GM20000 (cell line): ENCODE results near the gene CHD6.

Experiments
- DNase-seq: peaks from one replicate; pipeline ENCODE4 v3.0.0; 2012; ENCODE audit warnings: low spot score
- CTCF ChIP-seq: IDR thresholded peaks from 2 replicates; pipeline ENCODE4 v1.5.1; 2012; ENCODE audit warnings: mild to moderate bottlenecking, control low read depth; ENCODE audit errors: extremely low read depth, missing control alignments

CHD6 gene

GRCh38 chr20:41353530-41353929, 264.6 kb downstream of the CHD6 start:
- DNase-seq = no peak
- no peak for TF ChIP-seq CTCF

DNA sequence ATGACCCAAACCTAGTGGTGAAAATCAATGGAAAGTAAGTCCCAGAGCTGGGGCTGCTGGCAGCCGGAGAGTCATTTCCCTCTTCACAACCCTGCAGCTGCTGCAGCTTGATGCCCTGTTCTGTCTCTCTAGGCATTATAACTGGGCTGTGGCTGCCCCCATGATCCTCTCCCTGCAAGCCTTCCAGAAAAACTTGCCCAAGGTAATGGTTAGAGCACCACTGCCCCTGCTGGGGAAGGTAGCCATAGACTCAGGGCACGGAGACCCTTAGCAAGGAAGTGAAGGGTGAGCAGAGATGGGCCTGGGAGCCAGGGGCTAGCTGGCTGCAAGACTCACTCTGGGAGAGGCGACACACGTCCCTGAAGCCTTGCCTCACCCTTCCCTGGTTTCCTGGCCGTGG, 265.5 kb downstream of the CHD6 start:
- TF ChIP-seq CTCF = no peak
- DNase-seq = no peak

DNA sequence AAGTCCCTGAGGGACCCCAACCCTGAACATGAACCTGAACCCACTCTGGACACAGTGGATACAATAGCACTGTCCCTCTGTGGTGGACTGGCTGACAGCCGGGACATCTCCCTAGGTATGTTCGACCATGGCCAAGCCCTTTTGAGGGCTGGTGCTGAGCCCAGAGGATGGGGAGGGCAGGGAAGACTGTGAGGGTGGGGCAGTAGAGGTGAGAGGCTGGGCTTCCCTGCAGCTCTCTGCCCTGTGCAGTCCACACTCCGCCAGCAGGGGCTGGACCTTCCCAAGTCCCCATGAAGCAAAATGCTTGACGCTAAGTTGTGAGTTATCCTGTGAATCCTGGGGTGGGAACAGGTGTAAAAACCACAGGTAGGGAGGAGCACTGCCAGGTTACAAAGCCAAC, 266.1 kb downstream of the CHD6 start:
- no peak for TF ChIP-seq CTCF
- no peak for DNase-seq
